ENCODE measurements around the gene MAPK8IP3. TPM values are rescaled to one million over a fixed set of nuclear protein-coding genes. Genes with fewer than 3 reads are reported as not detected.
A peak's percentile ranks its signal among the peaks of the same experiment; 100 is the strongest.

The MAPK8IP3 gene
- total and polyA plus RNA-seq, 8 donors, result 25.5 to 244 (median 50.3) TPM

GRCh38 chr16:1746693-1747195 lies 40.7 kb downstream of the MAPK8IP3 start:
- Histone ChIP-seq H3K27ac (no peak overlapping the region), H3K4me1 (no peaks in the 10 kb centered on the region), H3K4me3 (no peak overlapping the region), H3K9me3 (no peaks in the 10 kb centered on the region), H3K36me3 (peaks cover 0 to 43% (median 20%) of the 10 kb centered on the region in 3 donors), H3K27me3 (no peaks in the 10 kb centered on the region)
- ATAC-seq (no peak), DNase-seq (peak in 1 of 6 donors; percentile 67), FAIRE-seq (no peak)
- TF ChIP-seq, protein P1, sequence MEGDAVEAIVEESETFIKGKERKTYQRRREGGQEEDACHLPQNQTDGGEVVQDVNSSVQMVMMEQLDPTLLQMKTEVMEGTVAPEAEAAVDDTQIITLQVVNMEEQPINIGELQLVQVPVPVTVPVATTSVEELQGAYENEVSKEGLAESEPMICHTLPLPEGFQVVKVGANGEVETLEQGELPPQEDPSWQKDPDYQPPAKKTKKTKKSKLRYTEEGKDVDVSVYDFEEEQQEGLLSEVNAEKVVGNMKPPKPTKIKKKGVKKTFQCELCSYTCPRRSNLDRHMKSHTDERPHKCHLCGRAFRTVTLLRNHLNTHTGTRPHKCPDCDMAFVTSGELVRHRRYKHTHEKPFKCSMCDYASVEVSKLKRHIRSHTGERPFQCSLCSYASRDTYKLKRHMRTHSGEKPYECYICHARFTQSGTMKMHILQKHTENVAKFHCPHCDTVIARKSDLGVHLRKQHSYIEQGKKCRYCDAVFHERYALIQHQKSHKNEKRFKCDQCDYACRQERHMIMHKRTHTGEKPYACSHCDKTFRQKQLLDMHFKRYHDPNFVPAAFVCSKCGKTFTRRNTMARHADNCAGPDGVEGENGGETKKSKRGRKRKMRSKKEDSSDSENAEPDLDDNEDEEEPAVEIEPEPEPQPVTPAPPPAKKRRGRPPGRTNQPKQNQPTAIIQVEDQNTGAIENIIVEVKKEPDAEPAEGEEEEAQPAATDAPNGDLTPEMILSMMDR (IDR thresholded peaks at IDR 0.05), result no peak
- 94% methylated on average over 28 to 31 of the region's 31 CpGs for WGBS, 2 donors
- intact Hi-C loops (cut with DNase I), result no loop called here

DNA sequence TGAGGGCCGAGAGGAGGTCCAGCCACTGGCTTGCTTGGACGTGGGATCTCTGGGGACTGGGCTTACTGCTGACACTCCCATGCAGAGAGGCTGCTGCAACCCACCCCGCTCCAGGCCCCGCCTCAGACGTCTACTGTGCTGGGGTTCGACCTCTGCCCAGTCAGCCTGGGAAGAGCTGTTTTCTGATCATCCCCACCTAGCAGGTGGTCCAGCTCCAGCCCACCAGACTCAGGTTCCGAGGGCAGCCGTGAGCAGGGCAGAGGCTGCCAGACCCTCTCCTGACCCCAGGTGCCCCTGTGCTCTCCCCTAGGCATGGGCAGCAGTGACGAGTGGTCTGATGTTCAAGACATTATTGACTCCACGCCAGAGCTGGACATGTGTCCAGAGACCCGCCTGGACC lies 41.9 kb downstream of the MAPK8IP3 start:
- WGBS, 2 donors, result 88 to 92% methylated on average over 11 of the region's 11 CpGs
- TF ChIP-seq, protein P1 (IDR thresholded peaks at IDR 0.05), result no peak
- intact Hi-C loops (cut with DNase I), result no loop called here
- ATAC-seq (no peak), FAIRE-seq (no peak), DNase-seq (no peak)
- no peaks in the 10 kb centered on the region for H3K9me3 ChIP-seq
- peaks cover 0 to 50% (median 20%) of the 10 kb centered on the region in 3 donors for H3K36me3 ChIP-seq
- H3K4me3 ChIP-seq, result no peak overlapping the region
- no peaks in the 10 kb centered on the region for H3K4me1 ChIP-seq
- H3K27me3 ChIP-seq, result no peaks in the 10 kb centered on the region
- no peak overlapping the region for H3K27ac ChIP-seq

GRCh38 chr16:1749152-1750117 lies 43.4 kb downstream of the MAPK8IP3 start:
- TF ChIP-seq, protein P1 (IDR thresholded peaks at IDR 0.05), result no peak
- WGBS, 2 donors, result 95% methylated on average over 29 of the region's 29 CpGs
- no peaks in the 10 kb centered on the region for H3K9me3 ChIP-seq
- no peaks in the 10 kb centered on the region for H3K27me3 ChIP-seq
- H3K36me3 ChIP-seq, result peaks cover 0 to 44% (median 20%) of the 10 kb centered on the region in 3 donors
- no peak overlapping the region for H3K4me3 ChIP-seq
- H3K27ac ChIP-seq, result no peak overlapping the region
- FAIRE-seq (no peak), DNase-seq (no peak), ATAC-seq (no peak)
- no peaks in the 10 kb centered on the region for H3K4me1 ChIP-seq
- intact Hi-C loops (cut with DNase I), result no loop called here

DNA sequence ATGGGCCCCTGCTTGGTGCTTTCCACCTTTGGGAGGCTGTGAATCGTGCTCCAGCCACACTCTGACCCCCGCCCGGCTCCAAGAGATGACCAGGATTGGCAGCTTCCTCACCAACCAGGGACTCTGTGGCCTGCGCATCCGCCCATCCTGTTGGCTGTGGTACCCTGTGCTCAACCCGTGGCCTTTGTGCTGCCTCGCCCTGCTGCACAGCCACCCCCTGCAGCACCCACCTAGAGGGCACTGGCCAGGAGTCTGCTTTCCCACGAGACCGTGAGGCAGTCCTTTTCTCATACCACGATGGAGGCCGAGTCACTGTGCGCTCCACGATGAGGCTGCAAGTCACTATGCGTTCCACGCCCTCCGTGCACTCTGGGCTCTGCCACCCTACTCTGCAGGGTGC lies 46.0 kb downstream of the MAPK8IP3 start:
- DNase-seq (peak in 1 of 6 donors; percentile 11), ATAC-seq (no peak), FAIRE-seq (no peak)
- Histone ChIP-seq H3K9me3 (no peaks in the 10 kb centered on the region), H3K4me3 (no peak overlapping the region), H3K36me3 (peaks cover 0 to 40% (median 20%) of the 10 kb centered on the region in 3 donors), H3K4me1 (no peaks in the 10 kb centered on the region), H3K27ac (no peak overlapping the region), H3K27me3 (no peaks in the 10 kb centered on the region)
- TF ChIP-seq, protein P1 (IDR thresholded peaks at IDR 0.05), result no peak
- WGBS, 2 donors, result 95 to 96% methylated on average over 16 of the region's 16 CpGs
- intact Hi-C loops (cut with DNase I), result no loop called here
